ENCODE data around the gene ANKS1A.

- TF ChIP-seq, protein P1, sequence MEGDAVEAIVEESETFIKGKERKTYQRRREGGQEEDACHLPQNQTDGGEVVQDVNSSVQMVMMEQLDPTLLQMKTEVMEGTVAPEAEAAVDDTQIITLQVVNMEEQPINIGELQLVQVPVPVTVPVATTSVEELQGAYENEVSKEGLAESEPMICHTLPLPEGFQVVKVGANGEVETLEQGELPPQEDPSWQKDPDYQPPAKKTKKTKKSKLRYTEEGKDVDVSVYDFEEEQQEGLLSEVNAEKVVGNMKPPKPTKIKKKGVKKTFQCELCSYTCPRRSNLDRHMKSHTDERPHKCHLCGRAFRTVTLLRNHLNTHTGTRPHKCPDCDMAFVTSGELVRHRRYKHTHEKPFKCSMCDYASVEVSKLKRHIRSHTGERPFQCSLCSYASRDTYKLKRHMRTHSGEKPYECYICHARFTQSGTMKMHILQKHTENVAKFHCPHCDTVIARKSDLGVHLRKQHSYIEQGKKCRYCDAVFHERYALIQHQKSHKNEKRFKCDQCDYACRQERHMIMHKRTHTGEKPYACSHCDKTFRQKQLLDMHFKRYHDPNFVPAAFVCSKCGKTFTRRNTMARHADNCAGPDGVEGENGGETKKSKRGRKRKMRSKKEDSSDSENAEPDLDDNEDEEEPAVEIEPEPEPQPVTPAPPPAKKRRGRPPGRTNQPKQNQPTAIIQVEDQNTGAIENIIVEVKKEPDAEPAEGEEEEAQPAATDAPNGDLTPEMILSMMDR (IDR thresholded peaks at IDR 0.05): no peak
- no peak for TF ChIP-seq POLR2A (IDR thresholded peaks at IDR 0.05)
Measured at GRCh38 chr6:34955442-34955841, 66.4 kb downstream of the ANKS1A start.
